HuH-7.5 (cell line): ENCODE data around the gene TLE7.

ENCODE experiments used
- DNase-seq: peaks from one replicate; pipeline ENCODE4 v3.0.0; 2011; ENCODE audit warnings: low spot score

Gene TLE7

DNA sequence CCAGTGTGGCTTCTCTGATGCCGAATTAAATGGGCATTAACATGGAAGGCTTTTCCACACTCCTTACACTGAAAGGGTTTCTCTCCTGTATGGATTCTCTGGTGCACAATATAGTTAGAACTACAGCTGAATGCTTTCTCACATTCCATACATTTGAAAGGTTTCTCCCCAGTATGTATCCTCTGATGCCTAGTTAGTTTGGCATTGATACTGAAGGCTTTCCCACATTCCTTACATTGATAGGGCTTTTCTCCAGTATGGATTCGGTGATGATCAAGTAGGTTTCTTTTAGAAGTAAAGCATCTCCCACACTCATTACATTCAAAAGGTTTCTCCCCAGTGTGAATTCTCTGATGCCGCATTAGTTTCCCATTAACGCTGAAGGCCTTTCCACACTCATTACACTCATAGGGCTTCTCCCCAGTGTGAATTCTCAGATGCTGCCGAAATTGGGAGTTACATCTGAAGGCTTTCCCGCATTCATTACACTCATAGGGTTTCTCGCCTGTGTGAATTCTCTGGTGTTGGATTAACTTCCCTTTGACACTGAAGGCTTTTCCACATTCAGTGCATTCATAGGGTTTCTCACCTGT is 6.5 kb upstream of the TLE7 start:
- DNase-seq: no peak

DNA sequence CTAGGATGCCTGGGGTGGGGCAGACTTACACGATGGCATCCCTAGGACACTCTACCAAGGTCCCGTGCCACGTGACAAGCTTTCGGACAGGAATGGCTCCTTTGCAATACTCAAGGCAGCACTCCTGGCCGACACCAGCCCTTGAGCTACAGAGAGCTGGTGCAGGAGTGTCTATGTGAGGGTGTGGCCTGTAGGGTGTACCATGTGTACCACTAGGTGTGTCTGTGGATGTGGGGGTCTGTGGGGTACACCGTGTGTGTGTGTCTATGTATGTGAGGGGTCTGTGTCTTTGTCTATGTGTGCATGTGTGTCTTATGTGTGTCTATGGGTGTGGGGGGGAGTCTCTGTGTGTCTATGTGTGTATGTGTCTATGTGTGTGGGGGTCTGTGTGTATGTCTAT is 1.9 kb upstream of the TLE7 start:
- no peak for DNase-seq

DNA sequence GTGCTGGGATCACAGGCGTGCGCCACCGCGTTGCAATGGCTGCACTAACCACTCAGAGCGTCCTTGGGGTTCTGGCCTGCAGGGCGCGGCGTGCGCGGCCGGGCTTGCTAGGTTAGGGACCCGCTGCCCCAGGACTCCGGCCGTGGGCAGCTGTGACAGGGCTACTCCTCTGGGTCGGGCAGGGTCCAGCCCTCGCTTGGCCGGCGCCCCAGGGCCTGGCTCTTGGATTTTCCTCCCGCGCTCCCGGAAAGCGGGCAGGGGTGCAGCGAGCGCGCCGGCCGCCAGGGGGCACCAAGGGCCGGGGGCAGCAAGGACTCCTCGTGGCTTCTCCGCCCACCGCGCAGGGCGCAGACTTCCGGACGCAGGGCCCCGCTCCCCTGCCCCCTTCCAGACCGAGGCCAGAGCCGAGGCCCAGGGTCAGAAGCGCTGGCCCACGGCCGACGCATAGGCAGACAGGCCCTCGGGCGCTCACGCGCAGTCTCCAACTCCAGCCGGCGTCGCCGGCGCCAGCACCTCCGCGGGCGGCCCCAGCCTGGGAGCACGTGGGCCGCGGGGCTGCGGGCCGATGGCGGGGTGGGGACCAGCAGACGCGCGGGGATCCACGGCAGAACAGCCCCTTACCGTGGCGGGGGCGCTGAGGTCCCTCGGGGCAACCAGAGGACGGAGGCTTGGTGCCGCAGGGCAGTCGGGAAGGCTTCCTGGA is 355 bp downstream of the TLE7 start:
- DNase-seq: no peak

DNA sequence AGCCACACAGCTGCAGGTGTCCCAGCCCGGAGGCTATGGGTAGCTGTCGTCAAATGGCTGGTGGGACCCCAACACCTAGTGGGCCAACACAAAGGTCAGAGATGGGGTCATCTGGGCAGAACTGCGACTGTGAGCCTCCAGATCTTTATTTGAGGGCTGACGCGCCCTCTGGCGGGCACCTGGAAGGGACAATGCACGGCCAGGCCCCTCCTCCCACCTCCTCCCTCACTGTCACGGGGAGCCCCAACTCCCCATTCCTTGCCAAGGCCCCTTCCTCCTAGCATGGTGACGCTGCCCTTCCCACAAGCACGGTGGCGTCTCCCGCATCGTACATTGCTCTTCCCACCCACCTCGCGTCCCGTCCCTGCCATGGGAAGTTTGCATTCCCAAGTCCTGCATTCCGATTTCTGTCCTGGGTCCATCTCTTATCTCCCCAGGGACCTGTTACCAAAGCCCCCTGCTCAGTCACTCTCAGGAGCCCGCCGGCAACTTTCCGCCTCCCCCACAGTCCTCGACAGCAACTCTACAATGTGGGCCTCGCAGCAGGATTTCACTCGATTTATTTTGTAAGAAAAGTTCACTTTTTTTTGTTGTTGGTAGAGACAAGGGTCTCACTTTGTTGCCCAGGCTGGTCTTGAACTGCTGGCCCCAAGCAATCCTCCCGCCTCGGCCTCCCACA is 1.0 kb downstream of the TLE7 start:
- no peak for DNase-seq

DNA sequence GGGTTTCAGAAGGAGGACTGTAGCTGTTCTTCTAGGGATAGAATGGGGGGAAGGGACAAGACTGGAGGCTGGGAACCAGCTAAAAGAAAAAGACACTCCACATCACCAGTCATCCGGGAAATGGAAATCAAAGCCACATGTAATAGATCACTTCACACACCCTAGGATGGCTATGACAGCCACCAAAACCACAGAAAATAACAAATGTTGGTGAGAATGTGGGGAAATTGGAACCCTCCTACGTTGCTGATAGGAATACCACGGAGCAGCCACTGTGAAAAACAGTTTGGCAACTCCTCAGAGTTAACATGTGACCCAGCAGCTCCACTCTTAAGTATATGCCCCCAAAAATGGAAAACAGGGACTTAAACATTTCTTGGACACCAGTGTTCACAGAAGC is 2.3 kb downstream of the TLE7 start:
- no peak for DNase-seq

GRCh38 chr16:71436473-71436872 is 5.4 kb downstream of the TLE7 start:
- DNase-seq: no peak

- no peak for DNase-seq
These were observed 8.9 kb downstream of the TLE7 start for GRCh38 chr16:71432906-71433305.

DNA sequence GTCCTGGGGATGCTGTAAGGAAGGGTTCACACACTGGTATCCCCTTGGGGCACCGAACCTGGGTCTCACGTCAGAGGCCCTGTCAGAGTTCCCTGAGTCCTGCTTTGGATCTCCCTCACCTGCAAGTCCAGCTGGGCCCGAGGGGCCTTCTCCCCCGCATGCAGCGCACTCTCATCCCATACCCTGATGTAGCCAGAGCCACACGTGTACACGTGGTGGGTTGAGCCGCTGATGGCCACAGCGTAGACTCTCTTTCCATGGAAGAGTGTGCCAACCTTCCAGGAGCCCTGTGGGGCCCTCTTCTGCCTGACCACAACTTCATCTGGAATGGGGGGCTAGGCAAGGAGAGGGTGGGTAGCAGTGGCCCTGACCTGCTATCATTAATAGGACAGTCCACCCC is 9.9 kb downstream of the TLE7 start:
- no peak for DNase-seq

DNA sequence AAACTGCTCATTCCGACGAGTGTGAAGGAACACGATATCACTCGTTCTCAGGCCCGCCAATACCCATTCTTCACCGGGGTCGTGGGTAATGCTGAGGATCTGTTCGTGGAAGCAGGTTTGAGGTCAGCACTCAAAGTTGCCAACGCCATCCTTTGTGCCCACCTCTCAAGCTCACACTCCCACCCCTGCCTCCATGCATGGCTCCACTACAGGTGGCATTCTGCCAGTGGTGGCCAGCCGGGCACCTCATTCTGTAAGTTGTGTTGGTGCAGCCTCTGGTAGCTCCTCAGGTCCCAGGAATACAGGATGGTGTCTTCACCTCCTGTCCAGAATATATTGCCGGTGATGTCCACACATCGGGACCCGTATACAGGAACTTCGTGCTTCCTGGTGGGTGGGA is 10.7 kb downstream of the TLE7 start:
- DNase-seq: no peak

GRCh38 chr16:71430744-71431143 is 11.1 kb downstream of the TLE7 start:
- DNase-seq: no peak

- DNase-seq: no peak
These were observed 12.3 kb downstream of the TLE7 start for GRCh38 chr16:71429581-71429980.

GRCh38 chr16:71428883-71429282 is 13.0 kb downstream of the TLE7 start:
- DNase-seq: no peak

GRCh38 chr16:71428385-71428784 is 13.5 kb downstream of the TLE7 start:
- no peak for DNase-seq

GRCh38 chr16:71426880-71427615 is 14.8 kb downstream of the TLE7 start:
- no peak for DNase-seq

GRCh38 chr16:71426069-71426879 is 15.6 kb downstream of the TLE7 start:
- peak; percentile 85 for DNase-seq

DNA sequence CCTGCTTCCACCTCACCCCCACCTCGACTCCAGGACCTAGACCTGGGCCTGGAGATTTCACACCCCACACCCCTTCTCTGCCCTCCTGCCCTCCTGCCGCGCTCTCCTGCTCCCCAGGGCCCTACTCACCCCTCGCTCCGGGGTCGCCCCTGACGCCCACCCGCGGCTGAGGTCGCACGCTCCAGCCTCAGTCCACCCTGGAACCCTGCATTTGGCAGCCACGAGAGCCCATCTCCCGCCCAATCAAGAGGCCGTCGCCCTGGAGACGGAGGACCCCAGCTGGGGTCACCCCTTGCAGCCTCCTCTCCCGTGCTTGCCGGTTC is 16.1 kb downstream of the TLE7 start:
- DNase-seq: no peak

DNA sequence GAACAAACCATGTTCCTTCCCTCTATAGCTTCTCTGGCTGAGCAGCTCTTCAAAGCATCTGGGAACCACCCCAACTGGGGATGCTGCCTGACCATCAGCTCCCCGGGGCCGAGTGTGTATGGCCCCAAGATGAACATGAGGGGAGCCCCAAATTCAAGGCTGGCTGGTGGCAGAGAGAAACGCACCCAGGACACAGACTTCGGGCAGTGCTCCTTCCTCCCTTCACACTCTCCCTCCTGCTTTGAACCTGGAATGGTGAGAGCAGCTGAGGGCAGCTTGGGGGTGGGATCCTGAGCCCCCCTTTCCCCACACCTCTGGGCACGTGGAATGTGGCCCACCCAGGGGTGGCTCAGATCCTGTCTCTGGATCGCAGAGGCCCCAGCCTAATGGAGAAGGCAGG is 17.2 kb downstream of the TLE7 start:
- DNase-seq: no peak

DNA sequence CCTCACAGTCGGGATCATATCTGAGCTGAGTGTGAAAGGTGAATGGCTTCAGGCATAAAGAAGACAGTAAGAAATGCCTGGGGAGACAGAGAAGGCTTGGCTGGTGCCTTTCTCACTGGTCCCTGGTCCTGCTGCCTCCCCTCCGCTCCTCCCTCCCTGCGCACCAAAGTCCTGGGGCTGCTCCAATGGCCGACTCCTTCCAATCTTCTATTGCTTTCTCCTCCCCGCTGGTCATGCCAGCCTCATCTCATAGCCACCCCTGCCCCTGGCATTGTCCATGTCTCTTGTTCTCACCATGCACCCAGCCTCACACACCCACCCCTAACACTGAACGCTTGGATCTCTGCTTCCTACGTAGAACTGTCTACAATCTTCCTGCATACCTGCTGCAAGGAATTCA is 18.0 kb downstream of the TLE7 start:
- no peak for DNase-seq

GRCh38 chr16:71423016-71423415 is 18.8 kb downstream of the TLE7 start:
- DNase-seq: no peak

DNA sequence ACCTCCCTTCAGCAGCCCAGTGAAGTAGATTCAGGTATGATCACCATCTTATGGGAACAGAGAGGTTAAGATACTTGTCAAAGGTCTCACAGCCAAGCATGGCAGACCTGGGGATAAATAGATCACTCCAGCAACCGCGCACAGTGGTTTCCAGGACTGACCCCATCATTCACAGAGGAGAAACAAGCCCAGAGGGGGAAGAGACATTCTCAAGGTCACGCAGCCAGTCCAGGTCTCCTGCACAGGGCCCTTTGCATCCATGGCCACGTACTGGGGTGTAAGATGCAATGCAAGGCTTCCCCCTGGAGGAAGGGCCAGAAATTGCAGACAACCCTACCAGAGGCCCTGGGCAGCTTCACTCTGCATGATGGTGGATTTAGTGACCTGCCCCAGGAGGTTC is 19.9 kb downstream of the TLE7 start:
- DNase-seq: peak; percentile 77

- no peak for DNase-seq
These were observed 27.8 kb downstream of the TLE7 start for GRCh38 chr16:71414038-71414437.

- no peak for DNase-seq
These were observed 28.5 kb downstream of the TLE7 start for GRCh38 chr16:71413341-71413740.
